ENCODE data around the gene PTPRG. TPM values are rescaled to one million over a fixed set of nuclear protein-coding genes. Genes with fewer than 3 reads are reported as not detected.

PTPRG gene
- total and polyA plus RNA-seq, 2 of the 13 experiments (the other 11 are each of a cell fraction or from before 2014, with no cell fraction given) = 8.0 to 25.3 TPM

GRCh38 chr3:61560517-61561373 is 626 bp upstream of the PTPRG start (continued):
- TF ChIP-seq MEIS1 (CRISPR knock-in tag; IDR thresholded peaks at IDR 0.05; ENCODE audit: borderline replicate concordance) = peak; percentile 76; the same call in 1 of the 2 replicates
- peak; percentile 42; the same call in 1 of the 2 replicates for TF ChIP-seq ZNF350 (CRISPR knock-in tag; IDR thresholded peaks at IDR 0.05; ENCODE audit: borderline replicate concordance, low read depth)
- peak; percentile 74 for TF ChIP-seq DMAP1 (CRISPR knock-in tag; IDR thresholded peaks at IDR 0.05)
- TF ChIP-seq, protein P1, sequence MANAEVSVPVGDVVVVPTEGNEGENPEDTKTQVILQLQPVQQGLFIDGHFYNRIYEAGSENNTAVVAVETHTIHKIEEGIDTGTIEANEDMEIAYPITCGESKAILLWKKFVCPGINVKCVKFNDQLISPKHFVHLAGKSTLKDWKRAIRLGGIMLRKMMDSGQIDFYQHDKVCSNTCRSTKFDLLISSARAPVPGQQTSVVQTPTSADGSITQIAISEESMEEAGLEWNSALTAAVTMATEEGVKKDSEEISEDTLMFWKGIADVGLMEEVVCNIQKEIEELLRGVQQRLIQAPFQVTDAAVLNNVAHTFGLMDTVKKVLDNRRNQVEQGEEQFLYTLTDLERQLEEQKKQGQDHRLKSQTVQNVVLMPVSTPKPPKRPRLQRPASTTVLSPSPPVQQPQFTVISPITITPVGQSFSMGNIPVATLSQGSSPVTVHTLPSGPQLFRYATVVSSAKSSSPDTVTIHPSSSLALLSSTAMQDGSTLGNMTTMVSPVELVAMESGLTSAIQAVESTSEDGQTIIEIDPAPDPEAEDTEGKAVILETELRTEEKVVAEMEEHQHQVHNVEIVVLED (CRISPR knock-in tag; IDR thresholded peaks at IDR 0.05; ENCODE audit: borderline replicate concordance) = 0 out of 2 replicates have a peak, but pooled peaks have one; percentile 13
- TF ChIP-seq ZNF101 (CRISPR knock-in tag; IDR thresholded peaks at IDR 0.05; ENCODE audit: borderline replicate concordance, low read depth) = no peak
- peak; percentile 33 for TF ChIP-seq RBM22 (optimal IDR thresholded peaks at IDR 0.05; ENCODE audit: low read length)
- TF ChIP-seq NPAS2 (CRISPR knock-in tag; IDR thresholded peaks at IDR 0.05; ENCODE audit: borderline replicate concordance) = no peak
- TF ChIP-seq, protein P2, sequence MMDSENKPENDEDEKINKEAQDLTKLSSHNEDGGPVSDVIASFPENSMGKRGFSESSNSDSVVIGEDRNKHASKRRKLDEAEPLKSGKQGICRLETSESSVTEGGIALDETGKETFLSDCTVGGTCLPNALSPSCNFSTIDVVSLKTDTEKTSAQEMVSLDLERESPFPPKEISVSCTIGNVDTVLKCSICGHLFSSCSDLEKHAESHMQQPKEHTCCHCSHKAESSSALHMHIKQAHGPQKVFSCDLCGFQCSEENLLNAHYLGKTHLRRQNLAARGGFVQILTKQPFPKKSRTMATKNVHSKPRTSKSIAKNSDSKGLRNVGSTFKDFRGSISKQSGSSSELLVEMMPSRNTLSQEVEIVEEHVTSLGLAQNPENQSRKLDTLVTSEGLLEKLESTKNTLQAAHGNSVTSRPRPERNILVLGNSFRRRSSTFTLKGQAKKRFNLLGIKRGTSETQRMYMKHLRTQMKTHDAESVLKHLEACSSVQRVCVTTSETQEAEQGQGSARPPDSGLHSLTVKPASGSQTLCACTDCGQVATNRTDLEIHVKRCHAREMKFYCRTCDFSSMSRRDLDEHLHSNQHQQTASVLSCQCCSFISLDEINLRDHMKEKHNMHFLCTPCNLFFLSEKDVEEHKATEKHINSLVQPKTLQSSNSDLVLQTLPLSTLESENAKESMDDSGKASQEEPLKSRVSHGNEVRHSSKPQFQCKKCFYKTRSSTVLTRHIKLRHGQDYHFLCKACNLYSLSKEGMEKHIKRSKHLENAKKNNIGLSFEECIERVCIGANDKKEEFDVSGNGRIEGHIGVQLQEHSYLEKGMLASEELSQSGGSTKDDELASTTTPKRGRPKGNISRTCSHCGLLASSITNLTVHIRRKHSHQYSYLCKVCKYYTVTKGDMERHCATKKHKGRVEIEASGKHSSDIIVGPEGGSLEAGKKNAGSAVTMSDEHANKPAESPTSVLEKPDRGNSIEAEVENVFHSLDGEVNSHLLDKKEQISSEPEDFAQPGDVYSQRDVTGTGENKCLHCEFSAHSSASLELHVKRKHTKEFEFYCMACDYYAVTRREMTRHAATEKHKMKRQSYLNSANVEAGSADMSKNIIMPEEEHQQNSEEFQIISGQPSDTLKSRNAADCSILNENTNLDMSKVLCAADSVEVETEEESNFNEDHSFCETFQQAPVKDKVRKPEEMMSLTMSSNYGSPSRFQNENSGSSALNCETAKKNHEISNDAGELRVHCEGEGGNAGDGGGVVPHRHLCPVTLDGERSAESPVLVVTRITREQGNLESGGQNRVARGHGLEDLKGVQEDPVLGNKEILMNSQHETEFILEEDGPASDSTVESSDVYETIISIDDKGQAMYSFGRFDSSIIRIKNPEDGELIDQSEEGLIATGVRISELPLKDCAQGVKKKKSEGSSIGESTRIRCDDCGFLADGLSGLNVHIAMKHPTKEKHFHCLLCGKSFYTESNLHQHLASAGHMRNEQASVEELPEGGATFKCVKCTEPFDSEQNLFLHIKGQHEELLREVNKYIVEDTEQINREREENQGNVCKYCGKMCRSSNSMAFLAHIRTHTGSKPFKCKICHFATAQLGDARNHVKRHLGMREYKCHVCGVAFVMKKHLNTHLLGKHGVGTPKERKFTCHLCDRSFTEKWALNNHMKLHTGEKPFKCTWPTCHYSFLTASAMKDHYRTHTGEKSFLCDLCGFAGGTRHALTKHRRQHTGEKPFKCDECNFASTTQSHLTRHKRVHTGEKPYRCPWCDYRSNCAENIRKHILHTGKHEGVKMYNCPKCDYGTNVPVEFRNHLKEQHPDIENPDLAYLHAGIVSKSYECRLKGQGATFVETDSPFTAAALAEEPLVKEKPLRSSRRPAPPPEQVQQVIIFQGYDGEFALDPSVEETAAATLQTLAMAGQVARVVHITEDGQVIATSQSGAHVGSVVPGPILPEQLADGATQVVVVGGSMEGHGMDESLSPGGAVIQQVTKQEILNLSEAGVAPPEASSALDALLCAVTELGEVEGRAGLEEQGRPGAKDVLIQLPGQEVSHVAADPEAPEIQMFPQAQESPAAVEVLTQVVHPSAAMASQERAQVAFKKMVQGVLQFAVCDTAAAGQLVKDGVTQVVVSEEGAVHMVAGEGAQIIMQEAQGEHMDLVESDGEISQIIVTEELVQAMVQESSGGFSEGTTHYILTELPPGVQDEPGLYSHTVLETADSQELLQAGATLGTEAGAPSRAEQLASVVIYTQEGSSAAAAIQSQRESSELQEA (CRISPR knock-in tag; IDR thresholded peaks at IDR 0.05; ENCODE audit: not compliant biosample characterization) = peak; percentile 53
- TF ChIP-seq, protein P3, sequence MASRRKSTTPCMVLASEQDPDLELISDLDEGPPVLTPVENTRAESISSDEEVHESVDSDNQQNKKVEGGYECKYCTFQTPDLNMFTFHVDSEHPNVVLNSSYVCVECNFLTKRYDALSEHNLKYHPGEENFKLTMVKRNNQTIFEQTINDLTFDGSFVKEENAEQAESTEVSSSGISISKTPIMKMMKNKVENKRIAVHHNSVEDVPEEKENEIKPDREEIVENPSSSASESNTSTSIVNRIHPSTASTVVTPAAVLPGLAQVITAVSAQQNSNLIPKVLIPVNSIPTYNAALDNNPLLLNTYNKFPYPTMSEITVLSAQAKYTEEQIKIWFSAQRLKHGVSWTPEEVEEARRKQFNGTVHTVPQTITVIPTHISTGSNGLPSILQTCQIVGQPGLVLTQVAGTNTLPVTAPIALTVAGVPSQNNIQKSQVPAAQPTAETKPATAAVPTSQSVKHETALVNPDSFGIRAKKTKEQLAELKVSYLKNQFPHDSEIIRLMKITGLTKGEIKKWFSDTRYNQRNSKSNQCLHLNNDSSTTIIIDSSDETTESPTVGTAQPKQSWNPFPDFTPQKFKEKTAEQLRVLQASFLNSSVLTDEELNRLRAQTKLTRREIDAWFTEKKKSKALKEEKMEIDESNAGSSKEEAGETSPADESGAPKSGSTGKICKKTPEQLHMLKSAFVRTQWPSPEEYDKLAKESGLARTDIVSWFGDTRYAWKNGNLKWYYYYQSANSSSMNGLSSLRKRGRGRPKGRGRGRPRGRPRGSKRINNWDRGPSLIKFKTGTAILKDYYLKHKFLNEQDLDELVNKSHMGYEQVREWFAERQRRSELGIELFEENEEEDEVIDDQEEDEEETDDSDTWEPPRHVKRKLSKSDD (CRISPR knock-in tag; IDR thresholded peaks at IDR 0.05; ENCODE audit: low read depth) = 0 out of 2 replicates have a peak, but pooled peaks have one; percentile 38
- TF ChIP-seq IRF1 (CRISPR knock-in tag; IDR thresholded peaks at IDR 0.05; ENCODE audit: low read depth) = no peak
- TF ChIP-seq FOXP1 (IDR thresholded peaks at IDR 0.05) = no peak
- no peak for TF ChIP-seq FOXP1 (CRISPR knock-in tag; IDR thresholded peaks at IDR 0.05)
- TF ChIP-seq U2AF2 (IDR thresholded peaks at IDR 0.05; ENCODE audit: low read depth, low read length) = no peak
- TF ChIP-seq SOX6 (IDR thresholded peaks at IDR 0.05) = no peak
- TF ChIP-seq SOX6 (CRISPR knock-in tag; IDR thresholded peaks at IDR 0.05) = peak; percentile 84

Data from HepG2 (cell line).